Breast epithelium (tissue), 3 donors: Measurements from ENCODE around the gene IL4.

Source experiments
- CTCF ChIP-seq, 3 donors: fragments of 450-650 bp; IDR thresholded peaks; one replicate each; pipeline ENCODE4 v1.5.1; 2016 to 2017; ENCODE audit warnings: antibody characterized with exemption in 3 of 3, mild to moderate bottlenecking in 3 of 3, moderate library complexity in 3 of 3
- POLR2A ChIP-seq: fragments of 450-650 bp; IDR thresholded peaks from one replicate; pipeline ENCODE4 v1.6.1; 2016; ENCODE audit warnings: antibody characterized with exemption, mild to moderate bottlenecking, moderate library complexity
- POLR2AphosphoS5 ChIP-seq, 3 donors: sonication (generic); formaldehyde crosslinking; IDR thresholded peaks; one replicate each; pipeline ENCODE4 v1.6.1; 2017; ENCODE audit warnings: antibody characterized with exemption in 3 of 3

DNA sequence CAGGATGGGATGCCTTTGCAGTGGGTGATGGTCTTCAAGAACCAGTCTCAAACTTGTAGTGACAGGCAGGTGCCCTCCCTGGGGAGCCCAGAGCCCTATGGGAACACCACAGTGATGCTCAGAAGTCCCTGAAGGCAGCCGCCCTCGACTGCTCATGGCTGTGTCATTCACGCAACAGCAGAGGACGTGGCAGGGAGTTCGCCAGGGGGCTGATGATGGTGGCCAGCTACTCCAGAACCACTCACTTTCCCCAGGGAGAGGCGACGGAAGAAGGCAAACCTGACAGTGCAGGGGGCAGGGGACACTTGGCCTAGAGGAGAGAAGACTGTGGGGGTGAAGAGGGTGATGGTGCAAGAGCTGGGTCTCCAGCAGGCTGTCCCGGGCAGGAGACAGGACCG, 11.8 kb upstream of the IL4 start:
- TF ChIP-seq CTCF (IDR thresholded peaks at IDR 0.05) (no peak), POLR2AphosphoS5 (IDR thresholded peaks at IDR 0.05) (no peak), POLR2A (no peak)
